ENCODE measurements around the gene TRPM2. TPM values are rescaled to one million over a fixed set of nuclear protein-coding genes. Genes with fewer than 3 reads are reported as not detected.

TRPM2 gene
- total and polyA plus RNA-seq, 2 of the 8 experiments (the other 6 are each of a cell fraction or from before 2014, with no cell fraction given), result 0.27 to 0.28 TPM

GRCh38 chr21:44352253-44352860 is 1.1 kb upstream of the TRPM2 start (continued):
- TF ChIP-seq CHD7 (IDR thresholded peaks at IDR 0.05; ENCODE audit: insufficient replicate concordance, low read length), result no peak
- no peak for TF ChIP-seq YY1 (IDR thresholded peaks at IDR 0.05; ENCODE audit: low read depth, low read length)
- no peak for TF ChIP-seq SP2 (IDR thresholded peaks at IDR 0.05; ENCODE audit: low read length)
- no peak for TF ChIP-seq JUN (IDR thresholded peaks at IDR 0.05; ENCODE audit: low read depth, low read length)
- TF ChIP-seq POLR2AphosphoS5 (IDR thresholded peaks at IDR 0.05; ENCODE audit: low read depth, low read length), result no peak
- no peak for TF ChIP-seq SP1 (IDR thresholded peaks at IDR 0.05; ENCODE audit: low read depth, low read length)
- TF ChIP-seq ASH2L (IDR thresholded peaks at IDR 0.05; ENCODE audit: low read length), result no peak
- no peak for TF ChIP-seq SP4 (IDR thresholded peaks at IDR 0.05; ENCODE audit: low read length)
- TF ChIP-seq TAF1 (IDR thresholded peaks at IDR 0.05; ENCODE audit: low read depth, low read length), result no peak
- no peak for TF ChIP-seq TCF12 (IDR thresholded peaks at IDR 0.05; ENCODE audit: low read depth, low read length)
- no peak for TF ChIP-seq TBP (IDR thresholded peaks at IDR 0.05; ENCODE audit: low read depth, low read length)
- TF ChIP-seq CBX5 (IDR thresholded peaks at IDR 0.05; ENCODE audit: low read depth, low read length), result no peak
- TF ChIP-seq FOSL1 (IDR thresholded peaks at IDR 0.05; ENCODE audit: insufficient read depth, low read depth, low read length), result no peak

Data from H1 (cell line).